GM19467 (cell line): ENCODE results near the gene LMAN2.

Source experiments
- ATAC-seq: cut with Tn5 transposase; IDR thresholded peaks from one replicate; pipeline ENCODE4 v1.9.1; 2021; ENCODE audit warnings: mild to moderate bottlenecking, moderate library complexity; ENCODE audit not compliant: unreplicated experiment

LMAN2 gene

GRCh38 chr5:177328545-177329231 lies 22.8 kb downstream of the LMAN2 start:
- no peak for ATAC-seq

- ATAC-seq = no peak
These were observed 23.6 kb downstream of the LMAN2 start for GRCh38 chr5:177327539-177328522.

- no peak for ATAC-seq
These were observed 25.5 kb downstream of the LMAN2 start for GRCh38 chr5:177325868-177326381.

DNA sequence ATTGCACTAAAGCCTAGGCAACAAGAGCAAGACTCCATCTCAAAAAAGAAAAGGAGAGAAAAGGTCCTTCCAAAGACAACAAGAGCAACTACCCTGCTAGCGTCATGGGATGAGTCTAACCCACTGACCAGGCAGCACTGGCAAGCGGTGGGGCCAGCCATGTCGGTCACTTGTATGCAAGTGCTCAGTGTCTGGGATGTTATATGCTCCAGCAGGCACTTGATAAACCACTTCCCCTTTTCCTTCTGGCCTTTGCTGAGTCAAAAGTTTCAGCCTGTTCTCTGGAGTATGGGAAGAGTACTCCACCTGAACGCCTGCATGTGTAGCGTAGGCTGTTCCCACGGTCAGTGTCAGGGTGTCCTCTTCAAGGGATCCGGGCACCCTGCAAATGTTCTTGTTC lies 30.6 kb downstream of the LMAN2 start:
- no peak for ATAC-seq

GRCh38 chr5:177319913-177320588 lies 31.4 kb downstream of the LMAN2 start:
- no peak for ATAC-seq

DNA sequence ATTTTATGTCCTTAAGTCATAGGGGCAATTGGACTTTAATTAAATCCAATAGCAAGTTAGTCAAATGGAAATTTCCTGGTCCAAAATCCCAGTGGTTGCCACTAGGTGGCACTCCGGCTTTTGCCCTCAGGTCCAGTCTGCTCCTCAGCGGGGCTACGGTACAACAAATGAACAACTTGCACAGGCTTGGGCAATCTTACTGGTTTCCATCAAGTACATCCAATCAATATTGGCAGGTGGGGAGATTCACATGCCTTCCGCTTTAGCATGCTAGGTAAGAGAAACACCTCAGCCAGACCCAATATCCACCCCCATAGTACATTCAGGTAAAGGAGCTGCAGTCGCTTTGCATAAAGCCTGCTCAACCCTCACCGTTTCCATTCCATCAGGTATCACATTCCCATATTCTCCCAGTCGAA lies 33.5 kb downstream of the LMAN2 start:
- ATAC-seq = no peak

- ATAC-seq = no peak
These were observed 35.5 kb downstream of the LMAN2 start for GRCh38 chr5:177316005-177316404.

- ATAC-seq = no peak
These were observed 36.1 kb downstream of the LMAN2 start for GRCh38 chr5:177315411-177315810.

GRCh38 chr5:177314376-177315342 lies 36.8 kb downstream of the LMAN2 start:
- ATAC-seq = no peak

DNA sequence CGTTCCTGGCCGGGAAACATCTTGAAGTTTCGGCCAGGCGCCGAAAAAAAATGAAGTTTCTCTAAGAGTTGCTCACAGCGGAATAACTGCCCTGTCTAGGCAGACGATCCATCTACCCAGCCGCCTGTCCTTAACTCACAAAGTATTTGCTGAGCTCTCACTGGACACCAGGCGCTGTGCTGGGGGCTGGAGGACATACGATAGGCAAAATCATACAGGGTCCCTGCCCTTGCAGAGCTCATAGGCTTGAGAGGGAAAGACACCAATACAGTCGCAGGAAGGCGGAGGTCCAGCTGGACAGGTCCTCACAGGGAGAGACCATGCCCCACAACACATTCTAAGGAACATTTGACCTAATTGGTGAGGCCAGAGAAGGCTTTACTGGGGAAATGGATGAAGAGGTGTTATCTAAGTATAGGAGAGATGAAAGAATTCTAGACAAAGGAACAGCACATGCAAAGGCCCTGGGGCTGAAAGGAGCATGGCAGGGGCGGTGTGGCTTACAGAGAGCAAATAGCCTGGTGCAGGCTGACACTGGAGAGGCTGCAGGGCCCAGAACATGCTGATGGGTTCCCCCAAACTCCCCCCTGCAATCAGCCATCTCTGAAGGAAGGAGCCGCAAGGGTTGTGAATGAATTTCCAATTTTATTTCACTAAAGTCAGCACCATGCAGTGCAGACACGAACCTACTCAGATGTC lies 37.8 kb downstream of the LMAN2 start:
- ATAC-seq = no peak

GRCh38 chr5:177312649-177313181 lies 38.8 kb downstream of the LMAN2 start:
- ATAC-seq = no peak

DNA sequence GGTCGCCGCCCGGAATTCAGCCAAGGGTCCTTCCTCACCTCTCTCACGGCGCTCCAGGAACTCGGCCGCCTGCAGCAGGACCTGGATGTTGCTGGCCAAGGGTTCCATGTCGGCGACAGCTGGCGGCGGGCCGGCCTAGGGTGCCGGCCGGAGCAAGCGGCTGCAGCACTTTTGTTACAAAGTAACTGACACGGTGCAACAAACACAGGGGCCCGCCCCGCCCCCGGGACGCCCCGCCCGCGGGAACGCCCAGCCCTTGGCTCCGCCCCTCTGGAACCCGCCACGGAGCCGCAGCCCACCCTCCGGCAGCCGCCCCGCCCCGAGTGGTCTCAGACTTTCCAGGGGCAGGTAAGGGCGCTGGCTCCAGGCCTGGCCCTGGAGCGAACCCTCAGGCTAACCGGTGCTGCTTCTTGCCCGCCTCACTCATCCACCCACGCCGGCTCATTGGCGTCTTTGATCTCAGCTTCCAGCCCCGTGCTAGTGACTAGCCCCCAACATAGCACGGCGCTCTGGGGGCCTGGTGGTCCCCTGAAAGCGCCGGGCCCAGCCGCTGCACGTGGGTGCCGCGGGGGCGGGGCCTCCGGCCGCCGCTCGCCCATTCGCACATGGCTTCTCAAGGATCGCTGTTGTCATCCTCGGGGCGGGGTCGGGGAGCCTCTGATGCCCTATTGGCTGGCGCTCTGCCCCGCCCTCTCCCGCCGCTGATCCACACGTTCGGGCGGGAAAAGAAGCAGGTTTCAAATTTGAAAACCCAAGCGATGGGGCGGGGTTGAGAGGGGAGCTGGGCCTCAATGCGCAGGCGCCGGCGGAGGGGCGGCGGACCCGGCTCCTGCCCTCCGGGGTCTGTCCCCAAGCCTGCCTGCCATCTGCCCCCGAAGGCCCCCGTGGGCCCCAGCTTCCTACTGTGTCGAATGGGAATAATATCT lies 39.5 kb downstream of the LMAN2 start, which contains the start of gene MXD3:
TSS of gene MXD3 (minus strand) at position 176 of the 926 bp plus-strand sequence. CDS start at position 108, 68 bp downstream.
- peak; percentile 57 for ATAC-seq

- ATAC-seq = no peak
These were observed 40.1 kb downstream of the LMAN2 start for GRCh38 chr5:177311392-177311722.

DNA sequence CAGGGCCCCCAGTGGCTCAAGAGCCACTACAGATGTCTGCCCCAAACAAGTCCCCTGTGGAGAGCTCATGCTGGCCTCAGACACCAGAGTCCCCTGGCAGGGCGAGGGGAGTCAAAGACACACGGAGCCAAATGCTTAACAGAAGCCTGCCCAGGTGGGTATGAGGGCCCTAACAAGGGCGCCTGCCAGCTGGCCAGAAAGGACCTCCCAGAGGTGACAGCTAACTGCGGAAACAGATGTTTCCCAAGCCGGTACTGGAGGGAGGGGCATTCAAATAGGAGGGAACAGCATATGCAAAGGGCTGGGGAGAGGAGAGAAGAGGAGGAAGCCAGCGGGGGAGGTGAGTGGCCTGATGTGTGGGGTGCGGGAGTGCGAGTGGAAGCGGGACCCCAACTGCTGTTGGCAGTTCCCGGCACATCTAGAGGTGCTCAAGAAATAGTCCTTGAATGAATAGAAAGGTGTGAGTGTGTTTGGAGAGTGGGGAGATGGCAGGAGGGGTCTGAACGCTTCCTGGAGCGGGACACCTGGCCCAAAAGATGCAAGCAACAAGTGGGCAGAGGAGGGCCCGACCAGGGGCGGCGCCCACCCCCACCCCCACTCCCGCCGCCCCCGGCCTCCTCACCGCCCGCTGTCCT lies 40.6 kb downstream of the LMAN2 start:
- ATAC-seq = no peak

DNA sequence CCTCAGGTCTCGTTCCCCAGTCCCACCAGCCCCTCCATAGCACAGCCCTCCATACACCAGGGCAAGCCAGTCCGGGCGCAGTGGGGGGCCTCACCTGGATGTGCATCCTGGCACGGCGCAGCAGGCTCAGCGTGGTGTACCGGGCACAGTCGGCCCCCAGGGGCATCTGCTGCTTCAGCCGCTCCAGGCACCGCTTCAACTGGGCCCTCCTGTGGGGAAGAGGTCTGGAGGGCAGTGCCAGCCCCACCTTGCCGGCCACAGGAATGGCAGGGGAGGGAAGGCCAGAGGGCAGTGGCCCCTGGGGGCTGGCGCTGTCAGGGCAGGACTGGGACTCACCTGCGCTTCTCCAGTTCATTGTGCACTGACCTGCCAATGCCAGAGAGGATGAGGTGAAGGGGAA lies 41.1 kb downstream of the LMAN2 start:
- no peak for ATAC-seq

DNA sequence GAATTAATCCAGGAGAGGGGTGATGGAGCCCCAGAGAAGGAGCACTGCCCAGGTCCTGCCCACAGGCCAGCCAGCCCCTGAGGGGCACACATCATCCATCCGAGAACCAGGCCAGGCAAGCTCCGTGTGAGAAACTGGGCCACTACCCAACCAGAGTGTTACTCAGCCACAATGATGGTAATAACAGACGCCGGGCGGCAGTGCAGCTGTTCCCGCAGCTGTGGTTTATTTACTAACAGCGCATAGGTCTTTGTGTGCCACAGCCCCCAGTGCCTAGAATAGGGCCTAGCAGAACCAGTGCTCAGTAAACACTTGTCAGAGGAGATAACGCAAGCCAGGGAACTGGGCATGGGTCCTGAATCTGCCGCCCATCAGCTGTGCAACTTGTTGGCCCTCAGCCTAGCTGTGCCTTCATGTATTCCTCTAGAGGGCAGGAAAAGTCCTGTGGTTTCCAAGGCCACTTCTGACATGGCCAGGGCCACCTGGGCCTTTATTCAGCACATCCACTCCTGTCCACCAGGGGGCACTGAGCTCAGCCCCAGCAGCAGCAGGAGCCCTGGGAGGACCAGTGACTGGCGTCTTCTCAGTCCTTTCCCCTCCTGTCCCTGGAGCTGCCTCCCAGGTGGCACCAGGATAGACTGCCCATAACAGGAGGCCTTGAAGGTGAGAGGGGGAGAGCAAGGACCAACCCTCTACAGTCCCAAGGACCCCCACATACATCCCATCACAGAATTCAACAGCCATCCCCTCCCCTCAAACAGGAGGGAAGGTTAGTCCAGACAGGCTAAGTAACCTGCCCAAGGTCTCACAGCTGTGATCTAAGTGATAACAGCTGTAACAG lies 41.9 kb downstream of the LMAN2 start:
- no peak for ATAC-seq

DNA sequence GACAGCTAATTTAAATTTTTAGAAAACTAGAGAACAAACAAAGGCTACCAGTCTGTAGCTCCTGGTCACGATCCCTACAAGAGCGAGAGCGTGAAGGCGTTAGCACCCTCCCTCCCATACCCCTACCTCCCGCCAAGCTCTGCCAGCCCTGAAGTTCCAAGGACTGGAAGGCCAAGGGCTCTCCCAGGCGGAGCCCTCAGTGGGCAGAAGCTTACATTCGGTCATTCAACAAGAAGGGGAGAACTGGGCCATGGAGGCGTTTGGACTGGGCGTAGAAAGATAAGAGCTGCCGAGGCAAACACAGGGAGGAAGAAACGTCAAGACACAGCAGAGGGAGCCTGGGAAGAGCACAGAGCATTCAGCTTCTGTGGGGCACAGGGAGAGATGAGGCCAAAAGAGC lies 42.7 kb downstream of the LMAN2 start:
- ATAC-seq = no peak
